ENCODE data around the gene HIVEP2.

Gene HIVEP2

DNA sequence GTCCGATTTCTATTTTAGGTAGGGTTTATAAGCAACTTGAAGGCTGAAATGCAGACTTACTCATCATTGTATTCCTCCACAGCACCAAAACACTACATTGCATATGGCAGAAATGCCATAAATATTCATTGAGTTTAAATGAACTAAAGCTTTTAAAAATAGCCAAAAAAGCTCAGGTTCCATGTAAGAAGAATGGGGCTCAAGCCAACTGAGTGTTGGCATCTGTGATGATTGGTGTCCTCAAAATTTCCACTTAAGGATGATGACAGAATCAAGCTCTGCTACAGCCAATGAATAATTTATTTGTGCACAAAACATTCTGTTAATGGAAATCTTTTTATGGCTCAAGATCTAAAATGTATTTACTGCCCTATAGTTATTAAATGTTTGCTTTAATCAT lies 115.4 kb downstream of the HIVEP2 start:
- peaks cover 0 to 21% (median 3%) of the 10 kb centered on the region in 5 donors for H3K4me1 ChIP-seq (ENCODE audit: control insufficient read depth in 5 of 5, insufficient read depth in 5 of 5, low read length in 5 of 5)
- peaks cover 0 to 4% (median 0%) of the 10 kb centered on the region in 5 donors for H3K36me3 ChIP-seq (ENCODE audit: control insufficient read depth in 5 of 5, insufficient read depth in 5 of 5, low read length in 5 of 5)
- H3K9me3 ChIP-seq (ENCODE audit: control insufficient read depth in 5 of 5, low read length in 5 of 5): no peaks in the 10 kb centered on the region
- H3K9ac ChIP-seq (ENCODE audit: low read length in 5 of 5): no peak overlapping the region
- H3K27ac ChIP-seq (ENCODE audit: low read depth, low read length): no peak overlapping the region
- H3K27me3 ChIP-seq (ENCODE audit: control insufficient read depth in 5 of 5, insufficient read depth in 4 of 5, low read length in 5 of 5): no peaks in the 10 kb centered on the region
- H3K4me3 ChIP-seq (ENCODE audit: low read depth in 1 of 5, low read length in 5 of 5): no peak overlapping the region

- Histone ChIP-seq H3K9ac (ENCODE audit: low read length in 5 of 5) (no peak overlapping the region), H3K27me3 (ENCODE audit: control insufficient read depth in 5 of 5, insufficient read depth in 4 of 5, low read length in 5 of 5) (no peaks in the 10 kb centered on the region), H3K36me3 (ENCODE audit: control insufficient read depth in 5 of 5, insufficient read depth in 5 of 5, low read length in 5 of 5) (peaks cover 0 to 4% (median 0%) of the 10 kb centered on the region in 5 donors), H3K9me3 (ENCODE audit: control insufficient read depth in 5 of 5, low read length in 5 of 5) (no peaks in the 10 kb centered on the region), H3K4me3 (ENCODE audit: low read depth in 1 of 5, low read length in 5 of 5) (no peak overlapping the region), H3K27ac (ENCODE audit: low read depth, low read length) (no peak overlapping the region), H3K4me1 (ENCODE audit: control insufficient read depth in 5 of 5, insufficient read depth in 5 of 5, low read length in 5 of 5) (peaks cover 0 to 28% (median 13%) of the 10 kb centered on the region in 5 donors)
Measured at GRCh38 chr6:142827991-142828390, 117.0 kb downstream of the HIVEP2 start.

DNA sequence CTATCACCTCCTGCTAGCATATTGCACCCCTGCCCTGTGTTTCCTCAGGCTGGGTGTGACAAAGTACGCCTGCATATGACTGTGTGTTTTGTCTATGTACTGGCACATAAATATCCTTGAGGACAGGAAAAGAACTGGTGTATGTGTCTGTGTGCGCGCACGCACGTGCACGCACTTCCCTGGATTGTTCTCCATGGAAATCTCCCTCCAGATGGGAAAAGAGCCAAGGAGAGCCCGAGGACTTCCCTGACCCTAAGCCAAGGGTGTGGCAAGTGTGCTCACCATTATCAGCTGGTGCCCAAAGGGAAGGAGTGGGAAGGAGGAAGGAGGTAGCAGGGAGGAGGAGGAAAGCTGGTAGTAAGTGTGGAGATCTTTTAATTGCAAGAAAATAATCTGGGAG lies 117.6 kb downstream of the HIVEP2 start:
- no peak overlapping the region for H3K27ac ChIP-seq (ENCODE audit: low read depth, low read length)

GRCh38 chr6:142825760-142826159 lies 119.2 kb downstream of the HIVEP2 start:
- Histone ChIP-seq H3K4me1 (ENCODE audit: control insufficient read depth in 5 of 5, insufficient read depth in 5 of 5, low read length in 5 of 5) (peaks cover 11 to 43% (median 33%) of the 10 kb centered on the region in 5 donors), H3K9me3 (ENCODE audit: control insufficient read depth in 5 of 5, low read length in 5 of 5) (no peaks in the 10 kb centered on the region), H3K4me3 (ENCODE audit: low read depth in 1 of 5, low read length in 5 of 5) (no peak overlapping the region), H3K27ac (ENCODE audit: low read depth, low read length) (no peak overlapping the region), H3K9ac (ENCODE audit: low read length in 5 of 5) (no peak overlapping the region), H3K27me3 (ENCODE audit: control insufficient read depth in 5 of 5, insufficient read depth in 4 of 5, low read length in 5 of 5) (no peaks in the 10 kb centered on the region), H3K36me3 (ENCODE audit: control insufficient read depth in 5 of 5, insufficient read depth in 5 of 5, low read length in 5 of 5) (no peaks in the 10 kb centered on the region)

More for the DNA sequence above, 117.6 kb downstream of the HIVEP2 start:
- Histone ChIP-seq H3K4me1 (ENCODE audit: control insufficient read depth in 5 of 5, insufficient read depth in 5 of 5, low read length in 5 of 5) (peaks cover 0 to 33% (median 19%) of the 10 kb centered on the region in 5 donors), H3K4me3 (ENCODE audit: low read depth in 1 of 5, low read length in 5 of 5) (no peak overlapping the region), H3K9ac (ENCODE audit: low read length in 5 of 5) (no peak overlapping the region), H3K36me3 (ENCODE audit: control insufficient read depth in 5 of 5, insufficient read depth in 5 of 5, low read length in 5 of 5) (peaks cover 0 to 4% (median 0%) of the 10 kb centered on the region in 5 donors), H3K27me3 (ENCODE audit: control insufficient read depth in 5 of 5, insufficient read depth in 4 of 5, low read length in 5 of 5) (no peaks in the 10 kb centered on the region), H3K9me3 (ENCODE audit: control insufficient read depth in 5 of 5, low read length in 5 of 5) (no peaks in the 10 kb centered on the region)

GRCh38 chr6:142824426-142824825 lies 120.5 kb downstream of the HIVEP2 start:
- no peaks in the 10 kb centered on the region for H3K27me3 ChIP-seq (ENCODE audit: control insufficient read depth in 5 of 5, insufficient read depth in 4 of 5, low read length in 5 of 5)
- H3K9ac ChIP-seq (ENCODE audit: low read length in 5 of 5): no peak overlapping the region
- no peaks in the 10 kb centered on the region for H3K9me3 ChIP-seq (ENCODE audit: control insufficient read depth in 5 of 5, low read length in 5 of 5)
- peaks cover 15 to 54% (median 44%) of the 10 kb centered on the region in 5 donors for H3K4me1 ChIP-seq (ENCODE audit: control insufficient read depth in 5 of 5, insufficient read depth in 5 of 5, low read length in 5 of 5)
- H3K36me3 ChIP-seq (ENCODE audit: control insufficient read depth in 5 of 5, insufficient read depth in 5 of 5, low read length in 5 of 5): no peaks in the 10 kb centered on the region
- H3K4me3 ChIP-seq (ENCODE audit: low read depth in 1 of 5, low read length in 5 of 5): no peak overlapping the region
- H3K27ac ChIP-seq (ENCODE audit: low read depth, low read length): no peak overlapping the region

GRCh38 chr6:142823256-142823902 lies 121.6 kb downstream of the HIVEP2 start:
- no peak overlapping the region for H3K9ac ChIP-seq (ENCODE audit: low read length in 5 of 5)
- peaks cover 15 to 57% (median 46%) of the 10 kb centered on the region in 5 donors for H3K4me1 ChIP-seq (ENCODE audit: control insufficient read depth in 5 of 5, insufficient read depth in 5 of 5, low read length in 5 of 5)
- H3K36me3 ChIP-seq (ENCODE audit: control insufficient read depth in 5 of 5, insufficient read depth in 5 of 5, low read length in 5 of 5): no peaks in the 10 kb centered on the region
- no peaks in the 10 kb centered on the region for H3K27me3 ChIP-seq (ENCODE audit: control insufficient read depth in 5 of 5, insufficient read depth in 4 of 5, low read length in 5 of 5)
- H3K9me3 ChIP-seq (ENCODE audit: control insufficient read depth in 5 of 5, low read length in 5 of 5): no peaks in the 10 kb centered on the region
- no peak overlapping the region for H3K27ac ChIP-seq (ENCODE audit: low read depth, low read length)
- no peak overlapping the region for H3K4me3 ChIP-seq (ENCODE audit: low read depth in 1 of 5, low read length in 5 of 5)

GRCh38 chr6:142822842-142823241 lies 122.1 kb downstream of the HIVEP2 start:
- Histone ChIP-seq H3K36me3 (ENCODE audit: control insufficient read depth in 5 of 5, insufficient read depth in 5 of 5, low read length in 5 of 5) (no peaks in the 10 kb centered on the region), H3K4me1 (ENCODE audit: control insufficient read depth in 5 of 5, insufficient read depth in 5 of 5, low read length in 5 of 5) (peaks cover 15 to 56% (median 46%) of the 10 kb centered on the region in 5 donors), H3K9me3 (ENCODE audit: control insufficient read depth in 5 of 5, low read length in 5 of 5) (no peaks in the 10 kb centered on the region), H3K4me3 (ENCODE audit: low read depth in 1 of 5, low read length in 5 of 5) (no peak overlapping the region), H3K9ac (ENCODE audit: low read length in 5 of 5) (no peak overlapping the region), H3K27ac (ENCODE audit: low read depth, low read length) (no peak overlapping the region), H3K27me3 (ENCODE audit: control insufficient read depth in 5 of 5, insufficient read depth in 4 of 5, low read length in 5 of 5) (no peaks in the 10 kb centered on the region)

DNA sequence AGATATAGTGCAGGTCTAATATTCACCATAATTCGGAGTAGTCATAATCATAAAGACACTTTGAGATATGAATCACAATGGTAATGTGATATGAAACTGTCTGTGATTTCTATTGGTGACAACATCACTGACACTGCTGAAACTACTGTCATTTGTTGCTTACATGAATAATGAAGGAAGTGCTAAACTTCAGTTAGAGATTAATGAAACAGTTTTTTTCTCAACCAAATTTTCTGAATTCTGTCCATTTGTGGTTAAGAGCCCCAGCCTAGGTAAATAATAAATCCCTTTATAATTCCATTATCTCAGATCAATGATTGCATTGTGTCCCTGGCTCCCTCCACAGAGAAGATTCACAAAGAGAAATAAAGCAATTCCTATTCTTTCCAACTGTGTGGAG lies 122.6 kb downstream of the HIVEP2 start:
- Histone ChIP-seq H3K27ac (ENCODE audit: low read depth, low read length) (no peak overlapping the region), H3K9ac (ENCODE audit: low read length in 5 of 5) (no peak overlapping the region), H3K36me3 (ENCODE audit: control insufficient read depth in 5 of 5, insufficient read depth in 5 of 5, low read length in 5 of 5) (no peaks in the 10 kb centered on the region), H3K9me3 (ENCODE audit: control insufficient read depth in 5 of 5, low read length in 5 of 5) (no peaks in the 10 kb centered on the region), H3K4me3 (ENCODE audit: low read depth in 1 of 5, low read length in 5 of 5) (no peak overlapping the region), H3K27me3 (ENCODE audit: control insufficient read depth in 5 of 5, insufficient read depth in 4 of 5, low read length in 5 of 5) (no peaks in the 10 kb centered on the region), H3K4me1 (ENCODE audit: control insufficient read depth in 5 of 5, insufficient read depth in 5 of 5, low read length in 5 of 5) (peaks cover 15 to 52% (median 46%) of the 10 kb centered on the region in 5 donors)

- H3K9ac ChIP-seq (ENCODE audit: low read length in 5 of 5): no peak overlapping the region
- no peak overlapping the region for H3K27ac ChIP-seq (ENCODE audit: low read depth, low read length)
- no peaks in the 10 kb centered on the region for H3K9me3 ChIP-seq (ENCODE audit: control insufficient read depth in 5 of 5, low read length in 5 of 5)
- no peaks in the 10 kb centered on the region for H3K27me3 ChIP-seq (ENCODE audit: control insufficient read depth in 5 of 5, insufficient read depth in 4 of 5, low read length in 5 of 5)
- H3K36me3 ChIP-seq (ENCODE audit: control insufficient read depth in 5 of 5, insufficient read depth in 5 of 5, low read length in 5 of 5): no peaks in the 10 kb centered on the region
- no peak overlapping the region for H3K4me3 ChIP-seq (ENCODE audit: low read depth in 1 of 5, low read length in 5 of 5)
- H3K4me1 ChIP-seq (ENCODE audit: control insufficient read depth in 5 of 5, insufficient read depth in 5 of 5, low read length in 5 of 5): peaks cover 15 to 47% (median 44%) of the 10 kb centered on the region in 5 donors
Measured at GRCh38 chr6:142821860-142822259, 123.1 kb downstream of the HIVEP2 start.

DNA sequence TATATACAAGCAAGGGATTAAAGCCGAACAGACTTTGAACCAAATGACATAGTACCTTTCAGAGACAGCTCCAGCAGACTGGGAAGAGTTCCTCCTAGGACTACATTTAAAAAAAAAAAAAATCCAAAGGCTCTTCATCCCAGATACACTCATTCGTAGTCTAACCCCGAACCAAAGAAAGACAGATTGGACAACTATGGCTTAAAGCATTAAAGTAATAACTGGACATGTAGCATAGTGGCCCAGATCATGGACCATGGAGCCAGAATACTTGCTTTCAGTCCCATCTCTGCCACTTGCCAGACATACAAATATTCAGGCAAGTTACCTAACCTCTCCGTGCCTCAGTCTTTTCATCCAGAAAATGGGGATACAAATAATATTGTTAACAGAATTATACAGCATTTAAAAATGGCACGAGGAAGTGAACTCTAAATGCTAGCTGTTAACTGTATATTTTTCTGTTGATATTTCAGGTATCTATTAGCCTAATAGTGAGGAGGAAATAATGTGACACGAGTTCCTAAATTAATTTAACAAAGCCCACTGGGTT lies 123.7 kb downstream of the HIVEP2 start:
- H3K4me3 ChIP-seq (ENCODE audit: low read depth in 1 of 5, low read length in 5 of 5): no peak overlapping the region

More for the DNA sequence above, 123.7 kb downstream of the HIVEP2 start:
- peaks cover 15 to 46% (median 44%) of the 10 kb centered on the region in 5 donors for H3K4me1 ChIP-seq (ENCODE audit: control insufficient read depth in 5 of 5, insufficient read depth in 5 of 5, low read length in 5 of 5)
- H3K36me3 ChIP-seq (ENCODE audit: control insufficient read depth in 5 of 5, insufficient read depth in 5 of 5, low read length in 5 of 5): no peaks in the 10 kb centered on the region
- H3K27ac ChIP-seq (ENCODE audit: low read depth, low read length): peak overlapping the region; percentile 38
- H3K27me3 ChIP-seq (ENCODE audit: control insufficient read depth in 5 of 5, insufficient read depth in 4 of 5, low read length in 5 of 5): no peaks in the 10 kb centered on the region
- H3K9ac ChIP-seq (ENCODE audit: low read length in 5 of 5): no peak overlapping the region
- no peaks in the 10 kb centered on the region for H3K9me3 ChIP-seq (ENCODE audit: control insufficient read depth in 5 of 5, low read length in 5 of 5)
